ENCODE results near the gene TOM1L1.
"Not testable (repeated sequence)": the region's sequence is repeated elsewhere in the genome, so short reads cannot be mapped to it uniquely, and the experiment has no call there.

TOM1L1 gene

GRCh38 chr17:54900457-54901229, at the start of gene TOM1L1:
Gene TOM1L1, plus strand, starts transcription at chr17:54900852. Its CDS starts 14 bp downstream, at chr17:54900866.
- H3K27me3 ChIP-seq (ENCODE audit: low read depth) = no peaks in the 10 kb centered on the region
- no peaks in the 10 kb centered on the region for H3K9me3 ChIP-seq
- H3K36me3 ChIP-seq (replicated peaks) = peaks cover 17% of the 10 kb centered on the region
- H3K4me1 ChIP-seq = peaks cover 10% of the 10 kb centered on the region
- peak; percentile 79 to 91 for DNase-seq (ENCODE audit: low spot score in 2 of 2)
- peak within 1 kb of the TSS; percentile 69 for H3K4me3 ChIP-seq
- in situ Hi-C loops (cut with MboI; ENCODE audit: low sequenced_read_pairs) = no loop called here

GRCh38 chr17:54859187-54859586, 41.5 kb upstream of the TOM1L1 start:
- Histone ChIP-seq H3K36me3 (replicated peaks) (no peaks in the 10 kb centered on the region), H3K9me3 (no peaks in the 10 kb centered on the region), H3K4me1 (no peaks in the 10 kb centered on the region), H3K4me3 (no peak overlapping the region), H3K27me3 (ENCODE audit: low read depth) (no peaks in the 10 kb centered on the region)
- in situ Hi-C loops (cut with MboI; ENCODE audit: low sequenced_read_pairs) = no loop called here
- no peak for DNase-seq (ENCODE audit: low spot score in 2 of 2)

- in situ Hi-C loops (cut with MboI; ENCODE audit: low sequenced_read_pairs) = no loop called here
- Histone ChIP-seq H3K4me3 (no peak overlapping the region), H3K4me1 (no peaks in the 10 kb centered on the region), H3K36me3 (replicated peaks) (no peaks in the 10 kb centered on the region), H3K9me3 (no peaks in the 10 kb centered on the region), H3K27me3 (ENCODE audit: low read depth) (no peaks in the 10 kb centered on the region)
- no peak for DNase-seq (ENCODE audit: low spot score in 2 of 2)
These were observed 39.8 kb upstream of the TOM1L1 start for GRCh38 chr17:54860617-54861470.

- no peaks in the 10 kb centered on the region for H3K27me3 ChIP-seq (ENCODE audit: low read depth)
- no peak overlapping the region for H3K4me3 ChIP-seq
- no peaks in the 10 kb centered on the region for H3K4me1 ChIP-seq
- no peaks in the 10 kb centered on the region for H3K9me3 ChIP-seq
- no peak for DNase-seq (ENCODE audit: low spot score in 2 of 2)
- H3K36me3 ChIP-seq (replicated peaks) = no peaks in the 10 kb centered on the region
- in situ Hi-C loops (cut with MboI; ENCODE audit: low sequenced_read_pairs) = no loop called here
These were observed 39.1 kb upstream of the TOM1L1 start for GRCh38 chr17:54861471-54861983.

- H3K27me3 ChIP-seq (ENCODE audit: low read depth) = no peaks in the 10 kb centered on the region
- no peak overlapping the region for H3K4me3 ChIP-seq
- in situ Hi-C loops (cut with MboI; ENCODE audit: low sequenced_read_pairs) = no loop called here
- H3K4me1 ChIP-seq = no peaks in the 10 kb centered on the region
- no peaks in the 10 kb centered on the region for H3K9me3 ChIP-seq
- no peaks in the 10 kb centered on the region for H3K36me3 ChIP-seq (replicated peaks)
- DNase-seq (ENCODE audit: low spot score in 2 of 2) = no peak
These were observed 37.5 kb upstream of the TOM1L1 start for GRCh38 chr17:54863176-54863575.

- Histone ChIP-seq H3K36me3 (replicated peaks) (no peaks in the 10 kb centered on the region), H3K27me3 (ENCODE audit: low read depth) (no peaks in the 10 kb centered on the region), H3K9me3 (no peaks in the 10 kb centered on the region), H3K4me1 (no peaks in the 10 kb centered on the region), H3K4me3 (no peak overlapping the region)
- in situ Hi-C loops (cut with MboI; ENCODE audit: low sequenced_read_pairs) = no loop called here
- no peak for DNase-seq (ENCODE audit: low spot score in 2 of 2)
These were observed 36.6 kb upstream of the TOM1L1 start for GRCh38 chr17:54864070-54864469.

GRCh38 chr17:54864636-54865356, 35.9 kb upstream of the TOM1L1 start:
- no peaks in the 10 kb centered on the region for H3K4me1 ChIP-seq
- H3K36me3 ChIP-seq (replicated peaks) = no peaks in the 10 kb centered on the region
- H3K9me3 ChIP-seq = no peaks in the 10 kb centered on the region
- no peak overlapping the region for H3K4me3 ChIP-seq
- no peak for DNase-seq (ENCODE audit: low spot score in 2 of 2)
- in situ Hi-C loops (cut with MboI; ENCODE audit: low sequenced_read_pairs) = no loop called here
- H3K27me3 ChIP-seq (ENCODE audit: low read depth) = no peaks in the 10 kb centered on the region

- H3K4me1 ChIP-seq = no peaks in the 10 kb centered on the region
These were observed 33.0 kb upstream of the TOM1L1 start for GRCh38 chr17:54867634-54868033.

GRCh38 chr17:54870671-54871175, 29.9 kb upstream of the TOM1L1 start:
- in situ Hi-C loops (cut with MboI; ENCODE audit: low sequenced_read_pairs) = no loop called here
- Histone ChIP-seq H3K4me3 (no peak overlapping the region), H3K9me3 (no peaks in the 10 kb centered on the region), H3K36me3 (replicated peaks) (no peaks in the 10 kb centered on the region), H3K4me1 (peaks cover 3% of the 10 kb centered on the region; the same call in 1 of the 2 replicates), H3K27me3 (ENCODE audit: low read depth) (no peaks in the 10 kb centered on the region)
- DNase-seq (ENCODE audit: low spot score in 2 of 2) = no peak

More at GRCh38 chr17:54867634-54868033, 33.0 kb upstream of the TOM1L1 start:
- Histone ChIP-seq H3K36me3 (replicated peaks) (no peaks in the 10 kb centered on the region), H3K9me3 (no peaks in the 10 kb centered on the region), H3K27me3 (ENCODE audit: low read depth) (no peaks in the 10 kb centered on the region), H3K4me3 (no peak overlapping the region)
- no peak for DNase-seq (ENCODE audit: low spot score in 2 of 2)
- in situ Hi-C loops (cut with MboI; ENCODE audit: low sequenced_read_pairs) = no loop called here

- H3K27me3 ChIP-seq (ENCODE audit: low read depth); H3K4me3 ChIP-seq; H3K36me3 ChIP-seq (replicated peaks); DNase-seq (ENCODE audit: low spot score in 2 of 2); H3K9me3 ChIP-seq: not testable (repeated sequence)
- peaks cover 14% of the 10 kb centered on the region for H3K4me1 ChIP-seq
- in situ Hi-C loops (cut with MboI; ENCODE audit: low sequenced_read_pairs) = loop anchor here (25.0 kb wide), 1 partner anchor 1839 kb away; no protein-coding TSS in a partner anchor
These were observed 24.7 kb upstream of the TOM1L1 start for GRCh38 chr17:54875906-54876305.

GRCh38 chr17:54876656-54877195, 23.9 kb upstream of the TOM1L1 start:
- in situ Hi-C loops (cut with MboI; ENCODE audit: low sequenced_read_pairs) = loop anchor here (25.0 kb wide), 1 partner anchor 1839 kb away; no protein-coding TSS in a partner anchor
- no peaks in the 10 kb centered on the region for H3K9me3 ChIP-seq
- DNase-seq (ENCODE audit: low spot score in 2 of 2) = peak; percentile 57 to 66
- H3K4me1 ChIP-seq = peaks cover 14% of the 10 kb centered on the region
- no peak overlapping the region for H3K4me3 ChIP-seq
- no peaks in the 10 kb centered on the region for H3K27me3 ChIP-seq (ENCODE audit: low read depth)
- no peaks in the 10 kb centered on the region for H3K36me3 ChIP-seq (replicated peaks)

- Histone ChIP-seq H3K4me1 (peaks cover 4% of the 10 kb centered on the region), H3K36me3 (replicated peaks) (no peaks in the 10 kb centered on the region), H3K27me3 (ENCODE audit: low read depth) (no peaks in the 10 kb centered on the region), H3K4me3 (no peak overlapping the region), H3K9me3 (no peaks in the 10 kb centered on the region)
- in situ Hi-C loops (cut with MboI; ENCODE audit: low sequenced_read_pairs) = loop anchor here (25.0 kb wide), 1 partner anchor 1844 kb away; no protein-coding TSS in a partner anchor
- DNase-seq (ENCODE audit: low spot score in 2 of 2) = no peak
These were observed 19.2 kb upstream of the TOM1L1 start for GRCh38 chr17:54881255-54881972.
